ENCODE measurements around the gene CORO2A.

The CORO2A gene

GRCh38 chr9:98104445-98104881 is 88.0 kb downstream of the CORO2A start:
- Histone ChIP-seq H2BK15ac (ENCODE audit: low read length) (no peak overlapping the region), H3K4me2 (ENCODE audit: insufficient read depth, low read length, poor library complexity, severe bottlenecking) (no peak overlapping the region), H3K27me3 (ENCODE audit: control insufficient read depth in 3 of 3, insufficient read depth in 3 of 3, low read depth in 1 of 3, low read length in 3 of 3) (no peaks in the 10 kb centered on the region), H2BK5ac (ENCODE audit: low read length) (no peak overlapping the region), H3K4me3 (ENCODE audit: low read length in 2 of 2) (no peak overlapping the region), H3K18ac (ENCODE audit: low read length) (no peak overlapping the region), H3K27ac (replicated peaks; ENCODE audit: low read length) (no peak overlapping the region), H3K79me1 (ENCODE audit: low read depth, low read length) (no peaks in the 10 kb centered on the region), H2AK5ac (ENCODE audit: low read depth, low read length) (no peak overlapping the region), H2BK12ac (ENCODE audit: low read length) (no peak overlapping the region), H3K4me1 (ENCODE audit: control insufficient read depth in 2 of 2, insufficient read depth in 1 of 2, low read depth in 1 of 2, low read length in 2 of 2) (peaks cover 0 to 6% of the 10 kb centered on the region in 2 donors), H3K14ac (ENCODE audit: low read length) (no peak overlapping the region), H2AFZ (ENCODE audit: low read length) (no peak overlapping the region), H3K23ac (ENCODE audit: low read depth, low read length, poor library complexity) (no peak overlapping the region), H3K36me3 (replicated peaks in 1 of 2; ENCODE audit: control insufficient read depth in 2 of 2, insufficient read depth in 2 of 2, low read length in 2 of 2) (no peaks in the 10 kb centered on the region), H3K4ac (ENCODE audit: low read length) (no peak overlapping the region), H4K91ac (ENCODE audit: low read depth, low read length, poor library complexity) (no peak overlapping the region), H3K9ac (ENCODE audit: low read depth, low read length, poor library complexity) (peak overlapping the region; percentile 22), H3K9me3 (replicated peaks in 1 of 2; ENCODE audit: control insufficient read depth in 2 of 2, insufficient read depth in 1 of 2, low read depth in 1 of 2, low read length in 2 of 2) (no peaks in the 10 kb centered on the region), H4K8ac (ENCODE audit: low read depth, low read length) (no peak overlapping the region), H2BK120ac (ENCODE audit: low read depth, low read length) (no peak overlapping the region)
- WGBS, 2 donors (ENCODE audit: extremely low coverage in 2 of 2, insufficient read length in 2 of 2, insufficient replicate concordance in 1 of 2) = no CpG with 5 or more reads among the region's 3 CpGs
- DNase-seq (ENCODE audit: low spot score) = no peak

- Histone ChIP-seq H3K9me3 (replicated peaks in 1 of 2; ENCODE audit: control insufficient read depth in 2 of 2, insufficient read depth in 1 of 2, low read depth in 1 of 2, low read length in 2 of 2) (no peaks in the 10 kb centered on the region), H3K4me3 (ENCODE audit: low read length in 2 of 2) (no peak overlapping the region), H2BK12ac (ENCODE audit: low read length) (no peak overlapping the region), H3K27me3 (ENCODE audit: control insufficient read depth in 3 of 3, insufficient read depth in 3 of 3, low read depth in 1 of 3, low read length in 3 of 3) (no peaks in the 10 kb centered on the region), H2BK120ac (ENCODE audit: low read depth, low read length) (no peak overlapping the region), H3K36me3 (replicated peaks in 1 of 2; ENCODE audit: control insufficient read depth in 2 of 2, insufficient read depth in 2 of 2, low read length in 2 of 2) (no peaks in the 10 kb centered on the region), H3K9ac (ENCODE audit: low read depth, low read length, poor library complexity) (no peak overlapping the region), H3K23ac (ENCODE audit: low read depth, low read length, poor library complexity) (no peak overlapping the region), H3K14ac (ENCODE audit: low read length) (no peak overlapping the region), H2BK15ac (ENCODE audit: low read length) (no peak overlapping the region), H3K4ac (ENCODE audit: low read length) (no peak overlapping the region), H2BK5ac (ENCODE audit: low read length) (no peak overlapping the region), H2AK5ac (ENCODE audit: low read depth, low read length) (no peak overlapping the region), H3K27ac (replicated peaks; ENCODE audit: low read length) (no peak overlapping the region), H4K8ac (ENCODE audit: low read depth, low read length) (no peak overlapping the region), H3K4me1 (ENCODE audit: control insufficient read depth in 2 of 2, insufficient read depth in 1 of 2, low read depth in 1 of 2, low read length in 2 of 2) (peaks cover 0 to 6% of the 10 kb centered on the region in 2 donors), H2AFZ (ENCODE audit: low read length) (no peak overlapping the region), H4K91ac (ENCODE audit: low read depth, low read length, poor library complexity) (no peak overlapping the region), H3K4me2 (ENCODE audit: insufficient read depth, low read length, poor library complexity, severe bottlenecking) (no peak overlapping the region), H3K18ac (ENCODE audit: low read length) (no peak overlapping the region), H3K79me1 (ENCODE audit: low read depth, low read length) (no peaks in the 10 kb centered on the region)
- DNase-seq (ENCODE audit: low spot score) = no peak
- WGBS, 2 donors (ENCODE audit: extremely low coverage in 2 of 2, insufficient read length in 2 of 2, insufficient replicate concordance in 1 of 2) = no CpG with 5 or more reads among the region's 6 CpGs
These were observed 90.6 kb downstream of the CORO2A start for GRCh38 chr9:98101868-98102273.

GRCh38 chr9:98101416-98101815 is 91.0 kb downstream of the CORO2A start:
- no peak overlapping the region for H2BK12ac ChIP-seq (ENCODE audit: low read length)
- no CpG with 5 or more reads among the region's 7 CpGs for WGBS, 2 donors (ENCODE audit: extremely low coverage in 2 of 2, insufficient read length in 2 of 2, insufficient replicate concordance in 1 of 2)
- DNase-seq (ENCODE audit: low spot score) = no peak
- no peak overlapping the region for H3K18ac ChIP-seq (ENCODE audit: low read length)
- H4K91ac ChIP-seq (ENCODE audit: low read depth, low read length, poor library complexity) = no peak overlapping the region
- H3K4me3 ChIP-seq (ENCODE audit: low read length in 2 of 2) = no peak overlapping the region
- no peaks in the 10 kb centered on the region for H3K27me3 ChIP-seq (ENCODE audit: control insufficient read depth in 3 of 3, insufficient read depth in 3 of 3, low read depth in 1 of 3, low read length in 3 of 3)
- H3K23ac ChIP-seq (ENCODE audit: low read depth, low read length, poor library complexity) = no peak overlapping the region
- no peak overlapping the region for H2AFZ ChIP-seq (ENCODE audit: low read length)
- no peak overlapping the region for H2BK120ac ChIP-seq (ENCODE audit: low read depth, low read length)
- H3K36me3 ChIP-seq (replicated peaks in 1 of 2; ENCODE audit: control insufficient read depth in 2 of 2, insufficient read depth in 2 of 2, low read length in 2 of 2) = no peaks in the 10 kb centered on the region
- no peak overlapping the region for H4K8ac ChIP-seq (ENCODE audit: low read depth, low read length)
- H3K4me1 ChIP-seq (ENCODE audit: control insufficient read depth in 2 of 2, insufficient read depth in 1 of 2, low read depth in 1 of 2, low read length in 2 of 2) = peaks cover 0 to 6% of the 10 kb centered on the region in 2 donors
- no peak overlapping the region for H3K9ac ChIP-seq (ENCODE audit: low read depth, low read length, poor library complexity)
- no peak overlapping the region for H3K4ac ChIP-seq (ENCODE audit: low read length)
- no peak overlapping the region for H3K27ac ChIP-seq (replicated peaks; ENCODE audit: low read length)
- no peak overlapping the region for H2AK5ac ChIP-seq (ENCODE audit: low read depth, low read length)
- H3K79me1 ChIP-seq (ENCODE audit: low read depth, low read length) = no peaks in the 10 kb centered on the region
- no peak overlapping the region for H2BK5ac ChIP-seq (ENCODE audit: low read length)
- H3K4me2 ChIP-seq (ENCODE audit: insufficient read depth, low read length, poor library complexity, severe bottlenecking) = no peak overlapping the region
- H2BK15ac ChIP-seq (ENCODE audit: low read length) = no peak overlapping the region
- no peak overlapping the region for H3K14ac ChIP-seq (ENCODE audit: low read length)
- H3K9me3 ChIP-seq (replicated peaks in 1 of 2; ENCODE audit: control insufficient read depth in 2 of 2, insufficient read depth in 1 of 2, low read depth in 1 of 2, low read length in 2 of 2) = no peaks in the 10 kb centered on the region

GRCh38 chr9:98100456-98100855 is 92.0 kb downstream of the CORO2A start:
- Histone ChIP-seq H3K23ac (ENCODE audit: low read depth, low read length, poor library complexity) (no peak overlapping the region), H4K8ac (ENCODE audit: low read depth, low read length) (no peak overlapping the region), H2BK15ac (ENCODE audit: low read length) (no peak overlapping the region), H3K4me2 (ENCODE audit: insufficient read depth, low read length, poor library complexity, severe bottlenecking) (no peak overlapping the region), H3K27ac (replicated peaks; ENCODE audit: low read length) (no peak overlapping the region), H2BK5ac (ENCODE audit: low read length) (no peak overlapping the region), H4K91ac (ENCODE audit: low read depth, low read length, poor library complexity) (no peak overlapping the region), H3K9ac (ENCODE audit: low read depth, low read length, poor library complexity) (no peak overlapping the region), H3K4me3 (ENCODE audit: low read length in 2 of 2) (no peak overlapping the region), H3K4ac (ENCODE audit: low read length) (no peak overlapping the region), H3K9me3 (replicated peaks in 1 of 2; ENCODE audit: control insufficient read depth in 2 of 2, insufficient read depth in 1 of 2, low read depth in 1 of 2, low read length in 2 of 2) (no peaks in the 10 kb centered on the region), H3K14ac (ENCODE audit: low read length) (no peak overlapping the region), H2AK5ac (ENCODE audit: low read depth, low read length) (no peak overlapping the region), H3K27me3 (ENCODE audit: control insufficient read depth in 3 of 3, insufficient read depth in 3 of 3, low read depth in 1 of 3, low read length in 3 of 3) (peaks cover 0 to 3% (median 0%) of the 10 kb centered on the region in 3 experiments), H3K36me3 (replicated peaks in 1 of 2; ENCODE audit: control insufficient read depth in 2 of 2, insufficient read depth in 2 of 2, low read length in 2 of 2) (no peaks in the 10 kb centered on the region), H2BK12ac (ENCODE audit: low read length) (no peak overlapping the region), H2BK120ac (ENCODE audit: low read depth, low read length) (no peak overlapping the region), H3K4me1 (ENCODE audit: control insufficient read depth in 2 of 2, insufficient read depth in 1 of 2, low read depth in 1 of 2, low read length in 2 of 2) (peaks cover 0 to 5% of the 10 kb centered on the region in 2 donors), H3K79me1 (ENCODE audit: low read depth, low read length) (no peaks in the 10 kb centered on the region), H2AFZ (ENCODE audit: low read length) (no peak overlapping the region), H3K18ac (ENCODE audit: low read length) (no peak overlapping the region)
- no peak for DNase-seq (ENCODE audit: low spot score)
